GM21390 (cell line): ENCODE measurements around the gene SCN4B.
"Not testable (repeated sequence)": the region's sequence is repeated elsewhere in the genome, so short reads cannot be mapped to it uniquely, and the experiment has no call there.

Source experiments
- ATAC-seq: cut with Tn5 transposase; IDR thresholded peaks from one replicate; pipeline ENCODE4 v1.9.1; 2021; ENCODE audit not compliant: unreplicated experiment

Gene SCN4B

GRCh38 chr11:118152552-118153471 lies at the start of gene SCN4B:
TSS of gene SCN4B (minus strand) at chr11:118152823. CDS start at chr11:118152673, 150 bp downstream.
- no peak for ATAC-seq

DNA sequence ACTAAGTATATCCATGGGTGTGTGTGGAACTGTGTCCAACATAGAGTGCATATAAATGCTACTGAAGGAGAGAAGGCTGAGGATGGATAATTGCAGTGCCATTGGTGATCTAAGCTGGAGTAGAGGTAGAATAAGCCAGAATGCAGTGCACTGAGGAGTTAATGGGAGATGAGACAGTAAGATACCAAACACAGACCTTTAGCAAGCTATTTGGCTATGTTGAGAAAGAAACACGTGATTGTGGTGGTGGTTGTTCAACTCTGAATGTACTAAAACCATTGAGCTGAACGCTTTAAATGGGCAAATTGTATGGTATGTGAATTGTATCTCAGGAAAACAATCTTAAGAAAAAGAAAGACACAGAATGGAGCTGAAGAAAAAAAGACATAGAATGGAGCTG lies 49.3 kb upstream of the SCN4B start:
- ATAC-seq, result no peak

DNA sequence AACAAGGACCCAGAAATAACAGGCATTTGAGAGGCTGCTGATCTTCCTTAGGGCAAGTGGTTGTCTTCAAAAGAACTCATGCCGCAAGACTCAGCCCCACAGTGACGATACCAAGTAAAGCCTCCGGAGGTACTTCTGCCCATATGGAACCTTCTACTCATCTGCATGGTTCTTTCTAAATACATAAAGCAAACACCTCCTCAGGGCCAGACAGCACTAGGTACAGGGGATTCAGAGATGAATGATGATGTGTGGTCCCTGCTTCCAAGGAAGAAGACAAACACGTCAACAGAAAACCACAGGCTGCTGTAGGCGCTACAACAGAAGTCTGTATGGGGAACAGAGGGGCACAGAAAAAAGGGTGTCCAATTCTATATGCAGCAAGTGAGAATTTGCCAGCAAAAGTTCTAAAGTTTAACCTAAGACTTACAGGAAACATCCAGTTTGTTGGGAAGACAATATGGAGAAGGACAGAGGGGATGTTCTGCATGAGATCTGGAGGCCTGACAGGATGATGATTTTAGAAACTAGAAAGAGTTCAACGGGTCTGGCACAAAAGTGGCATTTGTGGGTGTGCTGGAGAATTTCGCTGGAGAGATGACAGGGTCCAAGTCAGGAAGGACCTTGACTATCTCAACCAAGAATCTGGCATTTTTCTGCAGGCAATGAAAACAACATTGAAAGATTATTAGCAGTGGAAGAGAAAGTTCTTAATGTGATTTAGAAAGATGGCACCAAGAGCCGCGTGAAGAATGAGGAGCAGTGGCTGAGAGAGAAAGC lies 48.5 kb upstream of the SCN4B start:
- no peak for ATAC-seq

DNA sequence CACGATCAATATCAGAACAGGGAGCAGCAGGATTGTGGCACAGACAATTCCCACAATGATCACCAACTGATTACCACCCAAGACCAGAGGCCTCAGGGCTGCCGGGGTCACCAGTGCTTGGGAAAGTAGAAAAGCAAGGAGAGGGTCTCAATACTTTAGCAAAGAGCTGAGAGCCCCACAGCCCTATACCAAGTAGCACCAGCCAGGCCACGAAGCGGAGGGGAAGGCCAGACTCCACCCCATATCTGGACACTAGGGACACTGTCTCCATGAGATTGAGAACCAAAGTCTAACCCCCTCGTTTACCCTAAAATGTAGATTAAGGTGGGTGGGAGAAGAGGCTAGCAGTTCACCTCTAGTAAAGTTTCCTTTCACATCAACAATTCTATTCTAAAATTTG lies 47.9 kb upstream of the SCN4B start:
- ATAC-seq, result no peak

- no peak for ATAC-seq
Measured at GRCh38 chr11:118199135-118199534, 46.5 kb upstream of the SCN4B start.

- ATAC-seq, result no peak
Measured at GRCh38 chr11:118198370-118198769, 45.7 kb upstream of the SCN4B start.

DNA sequence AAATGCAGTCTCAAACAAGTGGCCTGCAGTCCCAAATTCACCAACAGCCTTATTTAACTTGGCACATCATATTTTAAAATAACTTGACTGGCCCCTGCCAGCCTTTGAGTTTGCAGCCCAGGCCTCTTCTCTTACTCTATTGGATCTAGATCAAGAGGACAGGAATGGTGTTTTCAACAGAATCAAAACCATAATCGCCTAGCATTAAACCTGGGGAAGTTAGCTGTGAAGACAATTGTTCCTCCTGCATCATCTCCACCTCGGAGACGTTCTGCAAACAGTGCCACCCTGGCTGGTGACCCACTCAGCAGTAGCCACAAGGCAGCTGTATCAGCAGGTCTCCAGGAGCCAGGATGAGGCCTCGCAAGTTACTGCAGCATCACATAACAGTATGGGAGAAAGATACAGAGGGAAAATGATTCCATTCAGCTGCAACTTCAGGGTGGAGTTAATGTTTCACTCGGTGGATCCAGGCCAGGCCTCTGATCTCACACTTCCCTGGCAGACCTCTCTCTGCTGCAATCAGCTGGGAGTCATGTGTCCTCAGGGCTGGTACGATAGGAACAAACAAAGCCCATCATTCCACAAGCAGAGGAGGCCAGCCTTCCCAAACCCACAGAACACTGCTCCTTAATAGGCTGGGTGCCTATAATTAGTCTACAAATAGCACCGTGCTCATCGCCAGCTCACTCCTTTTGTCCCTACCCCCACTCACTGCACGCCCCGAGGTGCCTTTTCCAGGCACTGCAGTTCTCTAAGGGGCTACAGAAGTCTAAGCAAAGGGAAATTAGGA lies 42.4 kb upstream of the SCN4B start:
- no peak for ATAC-seq

DNA sequence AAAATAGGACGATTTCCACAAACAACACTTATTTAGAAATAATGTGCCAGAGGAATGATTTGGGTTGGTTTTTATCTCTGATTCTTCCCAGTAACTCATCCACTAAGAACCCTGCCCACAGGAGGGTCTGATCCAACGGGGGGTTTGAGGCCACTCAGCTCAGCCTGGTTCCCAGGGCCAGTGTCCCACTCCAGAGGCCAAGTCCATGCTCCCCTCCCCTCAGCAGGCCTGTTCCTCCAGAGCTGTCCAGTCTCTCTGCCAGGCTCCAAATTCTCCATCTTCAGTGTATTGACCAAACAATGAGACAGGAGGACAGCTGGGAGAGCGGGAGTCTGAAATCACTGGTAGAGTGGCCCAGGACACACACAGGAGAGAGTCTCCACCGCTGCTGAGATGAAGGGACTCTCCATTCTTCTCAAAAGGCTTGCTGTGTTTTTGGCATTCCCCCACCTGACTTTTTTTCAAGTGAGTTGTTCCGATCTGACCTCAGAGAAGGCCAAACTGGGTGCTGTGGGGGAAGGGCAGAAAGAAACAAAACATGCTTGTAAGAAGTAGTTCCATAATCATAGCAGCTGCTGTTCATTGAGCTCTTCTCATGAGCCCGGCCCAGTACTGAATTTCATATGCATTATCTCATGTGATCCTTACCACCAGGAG lies 41.4 kb upstream of the SCN4B start:
- no peak for ATAC-seq

- not testable (repeated sequence) for ATAC-seq
Measured at GRCh38 chr11:118192817-118193216, 40.2 kb upstream of the SCN4B start.

DNA sequence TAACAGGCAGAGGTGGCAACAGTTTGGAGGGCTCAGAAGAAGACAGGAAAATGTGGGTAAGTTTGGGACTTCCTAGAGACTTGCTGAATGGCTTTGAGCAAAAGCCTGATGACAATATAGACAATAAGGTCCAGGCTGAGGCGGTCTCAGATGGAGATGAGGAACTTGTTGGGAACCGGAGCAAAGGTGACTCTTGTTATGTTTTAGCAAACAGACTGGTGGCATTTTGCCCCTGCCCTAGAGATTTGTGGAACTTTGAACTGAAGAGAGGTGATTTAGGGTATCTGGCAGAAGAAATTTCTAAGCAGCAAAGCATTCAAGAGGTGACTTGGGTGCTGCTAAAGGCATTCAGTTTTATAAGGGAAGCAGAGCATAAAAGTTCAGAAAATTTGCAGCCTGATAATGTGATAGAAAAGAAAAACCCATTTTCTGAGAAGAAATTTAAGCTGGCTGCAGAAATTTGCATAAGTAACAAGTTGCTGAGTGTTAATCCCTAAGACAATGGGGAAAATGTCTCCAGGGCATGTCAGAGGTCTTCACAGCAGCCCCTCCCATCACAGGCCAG lies 38.4 kb upstream of the SCN4B start:
- ATAC-seq, result not testable (repeated sequence)

DNA sequence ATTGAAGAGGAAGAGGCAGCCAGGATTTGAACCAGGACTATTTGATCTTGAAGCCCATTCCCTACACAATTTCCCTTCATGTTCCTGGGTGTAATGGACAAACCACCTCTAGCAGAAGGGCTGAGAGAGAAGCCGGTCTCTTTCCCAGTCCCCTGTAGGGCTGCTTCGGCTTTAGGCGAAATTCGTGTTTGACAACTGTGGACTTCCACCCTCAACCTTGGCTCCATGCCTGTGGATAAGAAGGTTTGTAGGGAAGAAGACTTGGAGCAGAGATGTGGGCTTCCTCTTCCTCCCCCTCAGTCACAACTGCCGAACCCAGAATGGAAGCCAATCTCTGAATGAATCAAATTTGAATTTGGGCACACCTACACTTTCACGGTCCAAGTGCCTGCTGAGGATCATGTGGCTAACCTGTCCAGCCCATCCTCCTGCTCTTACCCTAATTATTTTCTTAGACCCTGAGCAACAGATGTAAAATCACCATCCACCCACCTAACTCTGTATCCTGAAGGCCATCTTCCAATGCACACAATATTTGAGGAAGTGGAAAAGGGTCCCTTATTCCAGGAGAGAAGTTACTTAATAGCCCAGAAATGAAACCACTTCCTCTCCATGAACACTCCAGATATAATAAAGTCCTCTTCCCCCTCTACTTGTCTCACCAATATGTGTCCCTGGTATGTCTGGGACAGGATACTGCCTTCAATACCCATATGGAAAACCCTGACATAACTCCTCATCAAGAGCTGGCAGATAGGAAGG lies 33.9 kb upstream of the SCN4B start:
- ATAC-seq, result no peak

GRCh38 chr11:118184784-118185579 lies 32.4 kb upstream of the SCN4B start:
- ATAC-seq, result no peak

- ATAC-seq, result not testable (repeated sequence)
Measured at GRCh38 chr11:118183691-118184090, 31.1 kb upstream of the SCN4B start.

DNA sequence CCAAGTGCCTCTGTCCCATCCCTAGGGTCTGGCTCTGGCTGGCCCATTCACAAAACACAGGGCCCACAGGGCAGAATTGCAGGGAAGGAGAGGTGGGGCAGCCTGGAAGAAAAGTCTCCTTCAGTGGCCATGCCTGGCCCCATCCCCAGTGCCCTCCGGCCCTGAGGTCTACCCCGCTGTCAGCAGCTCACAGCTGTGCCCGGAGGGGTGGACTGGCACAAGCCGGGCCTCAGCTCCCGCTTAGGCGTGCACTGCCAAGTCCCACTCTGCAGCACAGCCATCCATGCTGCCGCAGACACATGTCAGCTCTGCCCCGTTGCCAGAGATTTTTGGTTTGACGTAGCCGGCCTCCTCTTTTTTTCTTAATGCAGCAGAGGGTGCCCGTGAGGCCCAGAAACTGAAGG lies 27.7 kb upstream of the SCN4B start:
- ATAC-seq, result no peak

- no peak for ATAC-seq
Measured at GRCh38 chr11:118176778-118177134, 24.1 kb upstream of the SCN4B start.

- ATAC-seq, result no peak
Measured at GRCh38 chr11:118175993-118176777, 23.6 kb upstream of the SCN4B start, which contains the start of gene SCN2B. TSS of gene SCN2B (minus strand) at chr11:118176639. CDS start at chr11:118176431, 208 bp downstream.

DNA sequence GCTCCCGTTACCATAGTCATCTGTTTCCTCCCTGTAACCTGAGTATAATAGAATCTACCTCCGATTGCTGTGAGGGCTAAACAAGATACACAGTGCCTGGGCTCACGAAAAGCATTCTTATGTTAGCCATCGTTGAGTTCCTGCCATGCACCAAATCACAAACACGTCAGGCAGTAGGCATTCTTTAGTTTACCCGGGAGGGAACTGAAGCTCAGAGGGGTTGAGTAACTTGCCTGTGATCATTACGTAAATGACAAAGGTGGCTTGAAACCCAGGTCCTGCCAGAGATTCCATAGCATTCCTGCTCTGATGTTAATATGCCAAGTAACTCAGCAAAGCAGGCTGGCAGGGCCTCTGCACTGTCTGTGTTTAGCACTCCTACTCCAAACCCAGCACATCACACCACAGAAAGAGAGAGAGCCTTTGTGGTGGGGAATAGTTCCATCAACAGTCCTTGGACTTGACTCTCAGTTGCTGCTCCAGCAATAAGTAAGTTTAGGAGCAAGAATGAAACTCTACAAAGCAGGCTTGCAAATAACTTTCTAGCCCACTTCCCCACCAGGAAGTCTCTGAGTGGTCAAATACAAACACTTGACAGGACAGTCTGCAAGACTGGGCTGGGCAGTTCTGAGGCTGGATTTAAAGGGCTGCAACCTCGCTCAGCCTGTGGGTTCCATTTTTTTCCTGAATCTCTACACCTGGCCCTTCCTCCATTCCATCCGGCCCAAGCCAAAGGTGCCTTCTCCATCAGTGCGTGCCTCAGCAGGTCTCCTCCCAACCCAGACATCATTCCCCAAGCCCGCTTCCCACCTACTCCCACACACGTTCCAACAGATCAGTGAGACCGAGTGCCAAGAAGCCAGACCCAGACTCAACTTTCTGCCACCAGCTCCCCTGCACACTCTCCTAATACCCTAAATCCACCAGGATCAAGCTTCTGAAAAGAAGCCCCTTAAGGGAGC lies 22.7 kb upstream of the SCN4B start:
- ATAC-seq, result no peak
